ENCODE data around the gene EVX1.

EVX1 gene

GRCh38 chr7:27242555-27243339, at the start of gene EVX1:
Gene EVX1, plus strand, starts transcription at chr7:27242802. Its CDS starts 229 bp downstream, at chr7:27243031.
- DNase-seq, result no peak

GRCh38 chr7:27193335-27194001, 49.1 kb upstream of the EVX1 start:
- DNase-seq, result no peak

DNA sequence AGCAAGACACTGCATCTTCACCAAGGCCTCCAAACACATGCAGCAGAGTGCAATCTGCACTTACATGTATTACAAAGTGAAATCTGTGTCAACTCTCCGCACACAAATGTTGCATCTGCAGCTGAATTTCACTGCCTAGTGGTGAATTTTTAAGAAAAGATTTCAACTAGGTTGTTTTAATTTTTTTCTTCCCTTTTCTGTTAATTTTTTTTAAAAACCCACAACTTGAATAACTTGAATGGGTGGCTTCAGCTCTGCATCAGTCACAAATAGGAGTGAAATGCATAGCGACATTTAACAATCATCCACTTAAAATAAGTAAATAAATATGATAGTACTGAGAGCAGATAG, 48.6 kb upstream of the EVX1 start:
- DNase-seq, result no peak

GRCh38 chr7:27194686-27195379, 47.8 kb upstream of the EVX1 start:
- no peak for DNase-seq

GRCh38 chr7:27196287-27196767, 46.3 kb upstream of the EVX1 start:
- DNase-seq, result peak; percentile 67

GRCh38 chr7:27197137-27198042, 45.2 kb upstream of the EVX1 start:
- no peak for DNase-seq

DNA sequence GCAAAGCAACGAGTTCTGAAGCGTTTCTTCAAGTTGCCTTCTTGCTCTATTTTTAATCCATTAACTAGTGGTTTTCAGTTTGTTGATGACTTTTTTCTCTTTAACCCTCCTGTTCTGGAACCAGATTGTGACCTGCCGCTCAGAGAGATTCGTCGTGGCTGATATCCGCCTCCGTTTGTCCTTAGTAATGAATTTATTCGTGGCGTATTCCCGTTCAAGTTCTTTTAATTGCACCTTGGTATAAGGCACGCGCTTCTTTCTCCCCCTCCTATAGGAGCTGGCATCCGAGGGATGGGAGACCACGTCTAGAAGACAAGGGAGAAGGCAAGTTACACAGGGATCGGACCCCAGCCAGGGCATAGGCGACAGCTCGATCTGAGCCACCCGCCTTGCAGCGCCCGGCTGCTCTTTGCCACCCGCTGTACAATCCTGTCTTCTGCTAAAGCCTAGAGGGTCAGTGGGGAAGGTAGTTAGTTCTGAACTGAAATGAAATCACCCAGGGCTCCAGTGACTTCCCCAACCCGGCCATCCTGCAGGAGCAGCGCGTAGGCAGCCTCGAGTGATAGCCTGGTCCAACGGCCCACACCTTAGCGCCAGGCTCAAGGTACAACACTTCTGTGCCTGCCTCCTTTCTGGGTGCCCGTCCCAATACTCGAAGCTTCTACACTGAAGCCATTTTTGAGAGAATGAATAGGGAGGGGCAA, 44.3 kb upstream of the EVX1 start:
- DNase-seq, result no peak

GRCh38 chr7:27198871-27199801, 43.5 kb upstream of the EVX1 start:
- DNase-seq, result no peak

GRCh38 chr7:27199849-27200760, 42.5 kb upstream of the EVX1 start, which contains the start of gene HOXA13:
Gene HOXA13, minus strand, starts transcription at chr7:27200091. Its CDS starts 14 bp downstream, at chr7:27200077.
- no peak for DNase-seq

DNA sequence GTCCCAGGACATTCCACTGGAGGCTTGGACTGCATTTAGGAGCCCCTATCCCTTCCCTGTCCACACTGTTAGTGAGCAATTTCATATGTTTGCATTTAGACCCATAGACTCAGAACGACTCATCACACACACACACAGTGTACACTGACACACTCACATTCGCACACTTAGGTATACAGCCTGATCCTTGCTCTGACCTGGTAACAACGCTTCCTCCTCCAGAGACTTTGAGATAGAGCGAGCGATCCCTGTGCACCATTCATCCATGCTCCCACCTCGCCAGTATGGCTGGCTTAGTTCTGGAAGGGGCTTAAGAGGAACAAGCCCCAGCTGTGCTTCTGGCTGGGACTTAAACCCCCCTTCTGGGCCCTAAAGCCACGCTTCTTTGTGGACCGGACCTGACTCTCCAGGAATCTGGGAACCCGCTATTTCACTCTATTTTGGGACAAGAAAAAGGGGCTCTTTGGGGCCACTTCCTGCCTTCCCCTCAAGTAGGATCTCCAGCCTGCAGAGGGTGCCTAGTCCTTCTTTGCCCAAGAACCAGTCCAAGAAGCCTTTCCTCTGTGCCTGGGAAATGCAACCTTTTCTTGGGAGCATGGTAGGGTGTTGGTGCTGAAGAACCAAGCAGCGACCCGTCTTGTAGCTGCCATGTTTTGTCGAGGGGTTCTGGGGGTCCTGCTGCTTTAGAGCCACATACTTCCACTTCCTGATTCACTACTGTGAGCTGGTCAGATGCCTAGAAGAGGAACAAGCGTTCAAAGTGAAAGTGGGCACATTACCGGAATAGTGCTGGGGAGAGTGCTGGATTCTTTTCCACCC, 41.6 kb upstream of the EVX1 start:
- DNase-seq, result no peak

DNA sequence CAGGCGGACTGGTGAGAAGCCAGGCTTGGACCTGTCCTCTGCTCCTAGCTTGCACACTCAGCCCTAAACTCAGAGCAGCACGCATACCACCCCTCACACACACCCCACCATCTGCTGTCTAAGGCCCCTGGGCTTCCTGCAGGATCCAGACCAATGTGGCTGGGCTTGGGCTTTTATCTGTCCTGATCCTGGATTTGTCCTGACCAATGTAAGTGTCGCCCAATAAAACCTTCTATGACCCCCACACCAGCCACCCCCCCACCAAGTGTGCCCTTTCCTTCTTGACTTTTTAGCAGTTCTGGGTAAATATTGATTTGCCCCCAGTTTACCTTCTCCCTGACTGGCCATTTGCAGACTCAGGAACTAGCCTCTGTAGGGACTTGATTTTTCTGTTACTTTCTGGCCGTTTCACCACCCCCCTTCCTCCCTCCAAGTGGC, 41.0 kb upstream of the EVX1 start:
- DNase-seq, result no peak

DNA sequence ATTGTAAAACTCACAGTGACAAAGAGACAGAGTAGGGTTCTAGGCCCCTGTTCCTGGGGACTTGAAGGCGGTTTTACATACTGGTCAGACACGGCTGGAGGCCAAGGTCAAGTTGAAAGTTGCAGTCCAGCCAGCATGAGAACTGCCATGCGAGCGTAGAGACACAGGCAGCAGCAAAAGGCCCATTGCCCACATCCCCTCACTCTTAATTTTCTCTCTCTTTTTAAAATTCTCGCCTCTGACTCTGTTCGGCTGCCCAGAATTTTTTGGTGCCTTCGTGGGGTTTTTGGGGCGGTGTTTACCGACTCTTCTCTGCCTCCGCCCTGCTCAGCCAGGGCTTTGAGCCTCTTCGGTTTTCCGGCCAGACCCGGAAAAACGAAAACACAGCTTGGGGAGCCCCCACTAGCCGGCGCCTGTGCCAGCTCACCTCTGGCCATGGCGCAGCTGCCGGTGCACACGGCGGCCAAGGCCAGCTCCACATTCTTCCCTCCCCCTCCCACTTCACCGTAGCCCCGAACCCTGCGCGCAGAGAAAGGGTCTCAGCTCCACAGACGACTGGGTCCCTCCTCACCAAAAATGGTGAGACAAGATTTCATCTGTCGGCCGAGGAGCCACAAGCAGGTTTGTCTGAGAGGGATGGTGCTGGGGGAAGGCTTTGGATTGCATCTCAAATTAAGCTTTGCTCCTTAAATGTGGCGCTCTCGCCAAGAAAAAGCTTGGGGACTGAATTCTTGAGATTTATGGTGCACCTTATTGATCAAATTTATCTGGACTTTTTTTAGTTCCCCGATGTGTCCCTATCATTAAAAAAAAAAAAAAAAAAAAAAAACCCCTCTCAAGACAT, 40.4 kb upstream of the EVX1 start:
- DNase-seq, result no peak

- DNase-seq, result no peak
Measured at GRCh38 chr7:27202862-27203134, 39.8 kb upstream of the EVX1 start.

DNA sequence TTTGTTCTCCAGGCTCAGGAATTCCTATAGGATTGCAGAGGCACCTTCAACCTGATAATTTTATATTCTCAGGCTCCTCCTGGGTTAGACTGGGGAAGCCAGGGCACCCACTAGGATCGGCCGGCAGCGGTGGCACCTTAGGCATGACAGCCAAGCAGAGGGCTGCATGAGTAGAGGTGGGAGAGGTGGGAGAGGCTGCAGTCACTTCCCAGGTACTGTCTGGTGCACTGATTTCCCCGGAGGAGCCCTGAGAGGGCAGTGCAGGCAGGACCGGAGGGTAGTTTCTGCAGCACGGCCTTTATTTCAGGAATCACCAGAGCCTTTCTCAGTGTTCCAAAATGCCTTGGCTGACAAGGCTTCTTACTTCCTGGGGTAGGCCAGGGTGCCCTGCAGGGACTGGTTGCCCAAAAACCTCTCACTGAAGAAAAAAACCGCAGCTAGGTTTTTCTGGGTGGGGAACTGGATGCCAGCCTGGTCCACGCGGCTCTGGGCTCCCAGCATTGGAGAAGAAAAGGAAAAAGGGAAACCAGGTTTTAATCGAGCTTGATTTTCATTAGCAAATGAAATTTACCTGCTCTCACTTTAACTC, 39.1 kb upstream of the EVX1 start:
- DNase-seq, result no peak

GRCh38 chr7:27203964-27204594, 38.5 kb upstream of the EVX1 start:
- no peak for DNase-seq

GRCh38 chr7:27204851-27205322, 37.7 kb upstream of the EVX1 start:
- DNase-seq, result no peak
